NK-92 treated with Interleukin-12 subunit alpha and Interleukin-12 subunit beta, amount 100 ng/mL, for 24 hours (cell line): ENCODE measurements around the gene PCDHGA6.
"Not testable (repeated sequence)": the region's sequence is repeated elsewhere in the genome, so short reads cannot be mapped to it uniquely, and the experiment has no call there.

Experiments
- DNase-seq: peaks from one replicate; lab custom pipeline; 2025; lab: John Stamatoyannopoulos, UW

The PCDHGA6 gene

GRCh38 chr5:141373673-141374317 lies at the start of gene PCDHGA6:
Gene PCDHGA6, plus strand, starts transcription at chr5:141373891. Its CDS starts 193 bp downstream, at chr5:141374084.
- no peak for DNase-seq

GRCh38 chr5:141326088-141326854 lies 47.4 kb upstream of the PCDHGA6 start:
- DNase-seq: no peak

- DNase-seq: peak; percentile 65
Measured at GRCh38 chr5:141328231-141328630, 45.5 kb upstream of the PCDHGA6 start.

- peak; percentile 22 for DNase-seq
Measured at GRCh38 chr5:141330299-141331080, 43.2 kb upstream of the PCDHGA6 start, which contains the start of gene PCDHGA1. Gene PCDHGA1, plus strand, starts transcription at chr5:141330514.

- DNase-seq: not testable (repeated sequence)
Measured at GRCh38 chr5:141332571-141332970, 41.1 kb upstream of the PCDHGA6 start.

DNA sequence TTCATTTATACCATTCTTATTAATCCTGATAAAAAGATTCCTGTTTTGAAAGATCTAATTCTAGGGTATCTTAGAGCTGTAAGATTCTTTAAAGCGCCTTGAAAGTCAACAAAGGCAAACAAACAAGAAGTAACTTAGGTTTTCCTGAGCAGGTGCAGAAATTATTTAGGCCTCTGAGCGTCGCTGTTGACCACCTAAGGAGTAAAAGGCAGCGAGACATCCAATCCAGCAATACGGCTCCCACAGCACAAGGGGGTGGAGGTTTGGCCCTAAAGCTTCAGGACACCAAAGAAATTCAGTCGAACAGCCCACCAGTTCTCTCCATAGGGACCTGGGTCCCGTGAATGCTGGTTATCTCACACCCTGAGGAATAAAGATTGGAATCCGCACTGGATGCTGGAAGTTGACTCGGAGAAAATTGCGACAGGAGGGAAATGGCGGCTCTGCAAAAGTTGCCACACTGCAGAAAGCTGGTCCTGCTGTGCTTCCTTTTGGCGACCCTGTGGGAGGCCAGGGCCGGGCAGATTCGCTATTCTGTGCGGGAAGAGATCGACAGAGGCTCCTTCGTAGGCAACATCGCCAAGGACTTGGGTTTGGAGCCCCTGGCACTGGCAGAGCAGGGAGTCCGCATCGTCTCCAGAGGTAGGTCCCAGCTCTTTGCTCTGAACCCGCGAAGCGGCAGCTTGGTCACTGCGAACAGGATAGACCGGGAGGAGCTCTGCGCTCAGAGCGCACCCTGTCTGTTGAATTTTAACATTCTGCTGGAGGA lies 35.0 kb upstream of the PCDHGA6 start, which contains the start of gene PCDHGA2:
TSS of gene PCDHGA2 (plus strand) at position 223 of the 769 bp plus-strand sequence.
- DNase-seq: no peak

GRCh38 chr5:141340781-141341354 lies 32.8 kb upstream of the PCDHGA6 start:
- DNase-seq: not testable (repeated sequence)

- DNase-seq: no peak
Measured at GRCh38 chr5:141342773-141343172, 30.9 kb upstream of the PCDHGA6 start.

DNA sequence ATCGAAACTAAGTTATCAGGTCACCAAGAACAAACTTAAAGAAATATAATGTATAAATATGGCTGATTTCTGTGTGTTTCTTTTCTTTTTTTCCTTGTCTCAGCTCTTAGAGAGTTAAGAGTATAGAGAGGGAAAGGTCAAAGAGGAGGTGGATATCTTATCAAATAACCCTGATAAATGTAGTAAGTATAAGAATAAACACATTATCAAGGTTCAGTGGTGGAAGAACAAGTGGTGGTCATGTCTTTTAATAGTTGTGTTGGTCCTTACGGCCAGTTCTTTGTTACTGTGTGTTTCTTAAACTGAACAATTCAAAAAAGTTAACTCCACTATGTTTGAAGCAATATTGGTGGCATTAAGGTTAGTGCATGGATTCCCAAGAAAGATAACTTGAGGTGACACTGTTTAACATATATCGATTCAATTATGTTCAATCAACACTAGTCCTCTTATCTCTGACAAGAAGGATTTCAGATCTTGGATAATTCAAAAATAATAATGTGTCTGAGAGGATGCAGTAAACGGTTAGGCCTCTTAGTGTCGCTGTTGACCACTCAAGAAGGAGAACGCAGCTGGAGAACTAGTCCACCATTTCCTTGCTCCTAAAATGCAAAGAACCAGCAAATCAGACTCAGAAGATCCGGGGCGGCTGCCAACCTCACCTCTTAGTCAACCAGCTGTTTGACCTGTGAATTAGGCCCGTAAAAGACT lies 30.3 kb upstream of the PCDHGA6 start, which contains the start of gene PCDHGA3:
TSS of gene PCDHGA3 (plus strand) at position 588 of the 711 bp plus-strand sequence. CDS start 205 bp downstream, outside the sequence.
- DNase-seq: no peak

GRCh38 chr5:141343953-141344463 lies 29.7 kb upstream of the PCDHGA6 start:
- DNase-seq: no peak

- no peak for DNase-seq
Measured at GRCh38 chr5:141345327-141345726, 28.4 kb upstream of the PCDHGA6 start.

- DNase-seq: not testable (repeated sequence)
Measured at GRCh38 chr5:141346017-141346416, 27.7 kb upstream of the PCDHGA6 start.

- peak; percentile 17 for DNase-seq
Measured at GRCh38 chr5:141349917-141350619, 23.6 kb upstream of the PCDHGA6 start, which contains the start of gene PCDHGB1. Gene PCDHGB1, plus strand, starts transcription at chr5:141350099. Its CDS starts 162 bp downstream, at chr5:141350261.

GRCh38 chr5:141351591-141351990 lies 22.1 kb upstream of the PCDHGA6 start:
- DNase-seq: no peak

DNA sequence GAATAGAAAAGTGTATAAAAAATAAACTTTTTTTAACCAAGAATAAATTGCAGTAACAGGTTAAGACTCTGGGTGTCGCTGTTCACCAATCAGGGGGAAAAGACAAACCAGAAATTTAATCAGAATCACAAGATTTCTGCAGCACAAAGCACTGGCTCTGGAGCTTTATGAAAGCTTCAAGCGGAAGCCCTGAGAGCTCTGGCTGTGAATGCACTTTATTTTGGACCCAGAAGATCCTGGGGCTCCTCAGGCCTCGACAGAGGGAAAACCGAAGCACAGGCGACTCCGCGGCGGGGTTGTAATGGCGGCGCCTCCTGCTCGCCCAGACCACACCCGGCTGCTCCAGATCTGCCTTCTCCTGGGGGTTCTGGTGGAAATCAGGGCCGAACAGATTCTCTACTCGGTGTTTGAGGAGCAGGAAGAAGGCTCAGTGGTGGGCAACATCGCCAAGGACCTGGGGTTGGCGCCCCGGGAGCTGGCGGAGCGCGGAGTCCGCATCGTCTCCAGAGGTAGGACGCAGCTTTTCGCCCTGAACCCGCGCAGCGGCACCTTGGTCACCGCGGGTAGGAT lies 18.7 kb upstream of the PCDHGA6 start, which contains the start of gene PCDHGA4:
TSS of gene PCDHGA4 (plus strand) at position 122 of the 570 bp plus-strand sequence. CDS start at position 209, 87 bp downstream.
- DNase-seq: no peak

GRCh38 chr5:141355641-141356040 lies 18.1 kb upstream of the PCDHGA6 start:
- DNase-seq: no peak

DNA sequence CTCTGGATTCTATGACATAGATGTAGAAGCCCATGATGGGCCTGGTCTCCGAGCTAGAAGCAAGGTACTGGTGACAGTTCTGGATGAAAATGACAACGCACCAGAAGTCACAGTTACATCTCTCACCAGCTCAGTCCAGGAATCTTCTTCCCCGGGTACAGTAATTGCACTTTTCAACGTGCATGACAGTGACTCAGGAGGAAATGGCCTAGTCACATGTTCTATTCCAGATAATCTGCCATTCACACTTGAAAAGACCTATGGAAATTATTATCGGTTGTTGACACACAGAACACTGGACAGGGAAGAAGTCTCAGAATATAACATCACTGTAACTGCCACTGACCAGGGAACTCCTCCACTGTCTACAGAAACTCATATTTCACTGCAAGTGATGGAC lies 17.6 kb upstream of the PCDHGA6 start:
- DNase-seq: no peak

DNA sequence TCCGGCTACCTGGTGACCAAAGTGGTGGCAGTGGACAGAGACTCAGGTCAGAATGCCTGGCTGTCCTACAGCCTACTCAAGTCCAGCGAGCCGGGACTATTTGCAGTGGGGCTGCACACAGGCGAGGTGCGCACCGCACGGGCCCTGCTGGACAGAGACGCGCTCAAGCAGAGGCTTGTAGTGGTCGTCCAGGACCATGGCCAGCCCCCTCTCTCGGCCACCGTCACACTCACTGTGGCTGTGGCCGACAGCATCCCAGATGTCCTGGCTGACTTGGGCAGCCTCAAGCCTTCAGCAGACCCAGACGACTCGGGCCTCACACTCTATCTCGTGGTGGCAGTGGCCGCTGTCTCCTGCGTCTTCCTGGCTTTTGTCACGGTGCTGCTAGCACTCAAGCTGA lies 16.7 kb upstream of the PCDHGA6 start:
- DNase-seq: no peak
